HepG2 (cell line): Measurements from ENCODE around the gene ZNF512B. TPM values are rescaled to one million over a fixed set of nuclear protein-coding genes. Genes with fewer than 3 reads are reported as not detected.

Source experiments
- EEA1 ChIP-seq: sonication (generic); formaldehyde crosslinking; IDR thresholded peaks from 2 replicates; pipeline ENCODE4 v1.5.1; 2020; ENCODE audit warnings: mild to moderate bottlenecking, missing genetic modification reagents, borderline replicate concordance
- EP300 ChIP-seq, 3 experiments: sonication (generic) in 1 of 3; formaldehyde crosslinking in 1 of 3; IDR thresholded peaks; 2 replicates each; pipeline versions ENCODE4 v1.5.1 to v1.6.1; 2011 to 2020; ENCODE audit warnings: low read depth in 2 of 3, low read length in 2 of 3, borderline replicate concordance in 1 of 3, improper control_type of control experiment in 1 of 3, mild to moderate bottlenecking in 1 of 3, missing genetic modification reagents in 1 of 3, moderate library complexity in 1 of 3
- HINFP ChIP-seq: sonication (generic); formaldehyde crosslinking; IDR thresholded peaks from 2 replicates; pipeline ENCODE4 v1.4.0; 2020; ENCODE audit warnings: low read depth, mild to moderate bottlenecking, missing genetic modification reagents
- KLF13 ChIP-seq: sonication (generic); formaldehyde crosslinking; IDR thresholded peaks from 2 replicates; pipeline ENCODE4 v1.4.0; 2020; ENCODE audit warnings: mild to moderate bottlenecking, missing genetic modification reagents
- MAZ ChIP-seq, 2 experiments: sonication (generic) in 1 of 2; formaldehyde crosslinking in 1 of 2; IDR thresholded peaks; 2 replicates each; pipeline versions ENCODE4 v1.5.0 to v1.6.1; 2012 to 2020; ENCODE audit warnings: low read depth in 2 of 2, mild to moderate bottlenecking in 2 of 2, borderline replicate concordance in 1 of 2, improper control_type of control experiment in 1 of 2, low read length in 1 of 2, missing genetic modification reagents in 1 of 2, moderate library complexity in 1 of 2
- NCOA5 ChIP-seq: sonication (generic); formaldehyde crosslinking; IDR thresholded peaks from 2 replicates; pipeline ENCODE4 v1.4.0; 2020; ENCODE audit warnings: missing genetic modification reagents
- PAXIP1 ChIP-seq: sonication (generic); formaldehyde crosslinking; conservative IDR thresholded peaks from 2 replicates; pipeline ENCODE4 v1.4.0; 2020; ENCODE audit warnings: mild to moderate bottlenecking, missing genetic modification reagents, moderate library complexity
- PLSCR1 ChIP-seq: sonication (generic); formaldehyde crosslinking; IDR thresholded peaks from 2 replicates; pipeline ENCODE4 v1.5.0; 2020; ENCODE audit warnings: missing genetic modification reagents, mild to moderate bottlenecking, borderline replicate concordance
- SSRP1 ChIP-seq: IDR thresholded peaks from 2 replicates; pipeline ENCODE4 v1.6.1; 2016; ENCODE audit warnings: control low read depth
- ZBTB46 ChIP-seq: sonication (generic); formaldehyde crosslinking; IDR thresholded peaks from 2 replicates; pipeline ENCODE4 v1.4.0; 2020; ENCODE audit warnings: mild to moderate bottlenecking, missing genetic modification reagents, borderline replicate concordance
- ZFP37 ChIP-seq: sonication (generic); formaldehyde crosslinking; IDR thresholded peaks from 2 replicates; pipeline ENCODE4 v1.4.0; 2020; ENCODE audit warnings: missing genetic modification reagents, borderline replicate concordance
- ZNF10 ChIP-seq: sonication (generic); formaldehyde crosslinking; IDR thresholded peaks from 2 replicates; pipeline ENCODE4 v1.4.0; 2020; ENCODE audit warnings: mild to moderate bottlenecking, low read depth, missing genetic modification reagents, borderline replicate concordance
- ZNF276 ChIP-seq: sonication (generic); formaldehyde crosslinking; IDR thresholded peaks from 2 replicates; pipeline ENCODE4 v1.4.0; 2020; ENCODE audit warnings: mild to moderate bottlenecking, low read depth, missing genetic modification reagents
- ZNF44 ChIP-seq: sonication (generic); formaldehyde crosslinking; IDR thresholded peaks from 2 replicates; pipeline ENCODE4 v1.5.1; 2020; ENCODE audit warnings: mild to moderate bottlenecking, missing genetic modification reagents
- ZNF543 ChIP-seq: sonication (generic); formaldehyde crosslinking; IDR thresholded peaks from 2 replicates; pipeline ENCODE4 v1.4.0; 2020; ENCODE audit warnings: mild to moderate bottlenecking, missing genetic modification reagents
- ZNF550 ChIP-seq: sonication (generic); formaldehyde crosslinking; IDR thresholded peaks from 2 replicates; pipeline ENCODE4 v1.4.0; 2020; ENCODE audit warnings: mild to moderate bottlenecking, missing genetic modification reagents, borderline replicate concordance
- polyA plus RNA-seq, 8 experiments: library from polyadenylated mRNA; depleted of rRNA in 3 of 8; stranded (reverse) in 7 of 8; unstranded in 1 of 8; fragments of >200 nt; fragmentation: Illumina TruSeq in 4 of 8; extraction: Trizol in 4 of 8; gene quantifications; 2 replicates each; pipeline versions ENCODE4 v1.2.1 to v1.2.3, GENCODE V29; 2011 to 2016; ENCODE audit warnings: low read depth in 4 of 8, missing spikeins in 1 of 8, mixed read lengths in 1 of 8; ENCODE audit not compliant: insufficient read depth in 1 of 8
- total RNA-seq, 5 experiments: library from RNA; depleted of rRNA; stranded (reverse); fragments of >200 nt; fragmentation: Illumina TruSeq; extraction: Trizol; gene quantifications; 2 replicates each; pipeline ENCODE4 v1.2.3, GENCODE V29; 2016; ENCODE audit warnings: low read depth in 1 of 5

ZNF512B gene
- total and polyA plus RNA-seq, 2 of the 13 experiments (the other 11 are each of a cell fraction or from before 2014, with no cell fraction given), result 11.5 to 30.6 TPM

- TF ChIP-seq ZBTB46 (CRISPR knock-in tag), result peak; percentile 86
- TF ChIP-seq HINFP (CRISPR knock-in tag), result peak; percentile 35; the same call in 1 of the 2 replicates
- peak; percentile 45; the same call in 1 of the 2 replicates for TF ChIP-seq MAZ (IDR thresholded peaks at IDR 0.05; ENCODE audit: borderline replicate concordance, low read depth, low read length)
- TF ChIP-seq MAZ (CRISPR knock-in tag; IDR thresholded peaks at IDR 0.05; ENCODE audit: low read depth), result no peak; the same call in 1 of the 2 replicates
- peak; percentile 52; the same call in 1 of the 2 replicates for TF ChIP-seq EEA1 (CRISPR knock-in tag)
- no peak for TF ChIP-seq ZFP37 (CRISPR knock-in tag)
- no peak for TF ChIP-seq NCOA5 (CRISPR knock-in tag)
- peak; percentile 95 for TF ChIP-seq ZNF543 (CRISPR knock-in tag)
- TF ChIP-seq PAXIP1 (CRISPR knock-in tag), result peak; percentile 92
- TF ChIP-seq EP300 (IDR thresholded peaks at IDR 0.05; ENCODE audit: low read depth in 2 of 2, low read length in 2 of 2), result peak in 1 of 2 experiments; percentile 65; a peak in 1 of 4 replicates
- peak; percentile 15; the same call in 1 of the 2 replicates for TF ChIP-seq EP300 (CRISPR knock-in tag; IDR thresholded peaks at IDR 0.05; ENCODE audit: borderline replicate concordance)
- TF ChIP-seq PLSCR1 (CRISPR knock-in tag), result 0 out of 2 replicates have a peak, but pooled peaks have one; percentile 30
- TF ChIP-seq ZNF550 (CRISPR knock-in tag), result peak; percentile 93; the same call in 1 of the 2 replicates
- TF ChIP-seq KLF13 (CRISPR knock-in tag), result 0 out of 2 replicates have a peak, but pooled peaks have one; percentile 59
- TF ChIP-seq SSRP1 (CRISPR knock-in tag), result no peak
- TF ChIP-seq ZNF276 (CRISPR knock-in tag), result peak; percentile 77
- TF ChIP-seq ZNF44, result peak; percentile 46; the same call in 1 of the 2 replicates
- TF ChIP-seq ZNF10, result no peak
Measured at GRCh38 chr20:63968928-63969760, 586 bp downstream of the ZNF512B start (continued).
